LNCaP clone FGC (cell line): ENCODE results near the gene FOXP1.

Experiments
- DNase-seq: peaks from one replicate; pipeline ENCODE4 v3.0.0-alpha.2; 2011; ENCODE audit warnings: low read depth
- H3K4me3 ChIP-seq: 2 replicates; pipeline ENCODE4 v1.5.1; 2011; ENCODE audit warnings: mild to moderate bottlenecking, low read depth, low read length, control low read depth
- TF ChIP-seq, protein P1 (sequence below): IDR thresholded peaks from 2 replicates; pipeline ENCODE4 v1.5.1; 2012; ENCODE audit warnings: mild to moderate bottlenecking; ENCODE audit not compliant: control insufficient read depth, insufficient read depth; ENCODE audit errors: extremely low read depth

FOXP1 gene

DNA sequence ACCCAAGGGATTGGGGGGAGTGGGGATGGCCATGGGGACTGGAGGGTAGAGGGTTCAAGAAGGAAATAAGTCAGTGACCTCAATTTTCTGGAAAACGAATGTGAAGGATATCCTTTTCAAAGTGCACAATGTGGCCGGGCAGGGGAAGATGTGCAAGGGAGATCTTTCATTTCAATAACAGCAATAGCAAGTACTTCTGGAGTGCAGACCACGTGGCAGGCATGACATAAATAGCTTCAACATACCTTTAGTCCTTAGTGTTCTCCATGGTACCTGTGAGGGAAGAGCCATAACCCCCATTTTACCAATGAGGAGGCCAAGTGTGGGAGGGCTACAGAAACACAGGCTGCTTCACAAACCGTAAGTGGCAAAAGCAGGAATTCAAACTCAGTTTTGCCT is 138.7 kb downstream of the FOXP1 start:
- no peak for DNase-seq
- TF ChIP-seq, protein P1, sequence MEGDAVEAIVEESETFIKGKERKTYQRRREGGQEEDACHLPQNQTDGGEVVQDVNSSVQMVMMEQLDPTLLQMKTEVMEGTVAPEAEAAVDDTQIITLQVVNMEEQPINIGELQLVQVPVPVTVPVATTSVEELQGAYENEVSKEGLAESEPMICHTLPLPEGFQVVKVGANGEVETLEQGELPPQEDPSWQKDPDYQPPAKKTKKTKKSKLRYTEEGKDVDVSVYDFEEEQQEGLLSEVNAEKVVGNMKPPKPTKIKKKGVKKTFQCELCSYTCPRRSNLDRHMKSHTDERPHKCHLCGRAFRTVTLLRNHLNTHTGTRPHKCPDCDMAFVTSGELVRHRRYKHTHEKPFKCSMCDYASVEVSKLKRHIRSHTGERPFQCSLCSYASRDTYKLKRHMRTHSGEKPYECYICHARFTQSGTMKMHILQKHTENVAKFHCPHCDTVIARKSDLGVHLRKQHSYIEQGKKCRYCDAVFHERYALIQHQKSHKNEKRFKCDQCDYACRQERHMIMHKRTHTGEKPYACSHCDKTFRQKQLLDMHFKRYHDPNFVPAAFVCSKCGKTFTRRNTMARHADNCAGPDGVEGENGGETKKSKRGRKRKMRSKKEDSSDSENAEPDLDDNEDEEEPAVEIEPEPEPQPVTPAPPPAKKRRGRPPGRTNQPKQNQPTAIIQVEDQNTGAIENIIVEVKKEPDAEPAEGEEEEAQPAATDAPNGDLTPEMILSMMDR: no peak
- no peak overlapping the region for H3K4me3 ChIP-seq

DNA sequence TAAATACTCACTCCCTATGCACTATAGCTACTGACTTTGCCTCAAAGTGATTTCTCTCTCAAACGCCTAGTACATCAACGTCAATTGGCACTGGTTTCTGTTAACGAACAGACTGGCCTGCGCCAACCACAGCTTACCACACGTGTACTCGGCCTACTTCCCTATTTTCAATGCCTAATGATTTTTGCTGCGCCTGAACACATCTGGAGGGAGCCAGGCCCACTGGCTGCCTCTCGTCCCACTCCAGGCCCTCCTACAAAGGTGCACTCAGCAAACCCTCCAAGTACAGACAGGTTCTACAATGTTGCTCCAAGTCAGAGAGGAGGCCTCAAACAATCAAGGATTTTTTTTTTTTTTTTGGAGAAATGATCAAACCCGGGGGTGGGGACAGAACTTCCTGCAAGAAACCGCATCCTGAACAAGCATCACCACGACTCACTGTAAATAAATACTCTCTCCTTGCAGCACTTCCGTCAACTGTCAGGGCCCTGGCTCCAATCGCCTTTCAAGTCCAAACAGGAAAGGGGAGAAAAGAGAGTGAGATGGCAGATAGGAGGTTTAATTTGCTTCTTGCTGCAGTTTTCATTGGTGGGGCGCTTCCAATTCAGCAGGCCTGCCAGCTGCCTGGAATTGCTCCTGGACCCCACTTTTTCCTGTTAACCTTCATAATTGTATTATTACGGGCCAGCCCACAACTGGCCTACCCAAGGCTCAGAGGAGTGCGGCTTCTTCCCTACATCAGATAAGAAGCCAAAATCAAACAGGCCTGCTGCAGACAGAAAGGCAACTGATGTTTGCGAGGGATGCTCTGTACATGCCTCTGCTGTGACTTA is 139.3 kb downstream of the FOXP1 start:
- no peak overlapping the region for H3K4me3 ChIP-seq
- DNase-seq: peak; percentile 14
- TF ChIP-seq, protein P1: no peak

DNA sequence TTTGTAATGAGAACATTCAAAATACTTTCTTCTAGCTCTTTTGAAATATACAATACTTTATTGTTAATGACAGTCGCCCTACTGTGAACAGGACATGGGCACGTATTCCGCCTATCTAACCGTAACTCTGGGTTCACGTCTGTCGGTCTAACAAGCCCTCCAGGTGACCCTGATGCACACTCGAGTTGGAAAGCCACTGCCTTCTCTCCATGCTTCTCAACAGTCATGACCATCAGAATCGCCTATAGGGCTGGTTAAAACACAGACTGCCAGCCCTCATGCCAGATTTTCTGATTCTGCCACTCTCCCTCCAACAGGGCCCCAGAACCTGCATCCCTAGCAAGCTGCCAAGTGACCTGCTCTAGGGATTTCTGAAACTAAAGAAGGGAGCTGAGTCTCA is 140.2 kb downstream of the FOXP1 start:
- TF ChIP-seq, protein P1: no peak
- H3K4me3 ChIP-seq: no peak overlapping the region
- DNase-seq: no peak

DNA sequence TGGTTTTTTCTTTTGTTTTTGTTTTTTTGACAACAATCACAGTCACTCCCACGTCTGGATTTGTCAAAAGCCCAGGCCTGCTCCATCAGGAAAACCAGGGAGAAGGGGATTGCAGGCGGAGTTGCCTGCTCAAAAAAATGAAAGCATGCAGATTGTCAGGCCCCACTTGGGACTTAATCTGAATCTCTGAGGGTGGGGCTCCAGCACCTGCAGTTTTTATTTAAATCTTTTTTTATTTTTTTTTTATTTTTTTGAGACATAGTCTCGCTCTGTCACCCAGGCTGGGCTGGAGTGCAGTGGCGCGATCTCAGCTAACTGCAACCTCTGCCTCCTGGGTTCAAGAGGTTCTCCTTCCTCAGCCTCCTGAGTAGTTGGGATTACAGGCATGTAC is 140.9 kb downstream of the FOXP1 start:
- TF ChIP-seq, protein P1: no peak
- no peak for DNase-seq
- H3K4me3 ChIP-seq: no peak overlapping the region

DNA sequence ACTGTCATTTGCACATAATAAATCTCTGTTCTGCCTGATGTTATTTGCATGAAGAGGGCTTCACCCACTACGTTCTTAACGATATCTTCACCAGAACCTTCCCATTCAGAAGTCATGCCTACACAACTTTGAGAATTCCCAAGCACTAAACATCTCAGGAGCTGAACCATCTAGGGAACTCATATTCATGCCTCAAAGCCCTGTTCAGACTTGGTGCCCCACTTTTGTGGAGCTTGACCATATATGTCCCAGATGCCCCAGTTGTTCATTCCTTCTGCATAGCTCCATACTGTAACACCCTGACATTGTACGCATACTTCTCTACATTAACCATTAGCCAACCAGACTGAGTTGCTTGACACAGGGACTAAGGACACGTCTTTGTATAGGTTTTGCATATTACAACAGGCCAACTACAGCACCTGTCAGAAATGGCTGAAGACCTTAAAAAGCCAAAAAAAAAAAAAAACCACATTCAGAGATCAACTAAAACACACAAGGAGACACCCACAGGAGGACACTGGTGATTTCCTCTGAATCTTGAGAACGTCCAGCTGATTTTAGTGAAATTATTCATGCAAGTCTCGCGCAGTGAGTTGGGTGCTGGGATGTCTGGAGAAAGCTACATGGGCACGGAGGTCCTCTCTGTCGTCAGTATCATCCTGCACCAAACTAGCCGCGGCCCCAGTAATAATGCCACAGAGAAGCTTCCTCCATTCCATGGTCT is 141.4 kb downstream of the FOXP1 start:
- H3K4me3 ChIP-seq: no peak overlapping the region
- TF ChIP-seq, protein P1: no peak
- no peak for DNase-seq

DNA sequence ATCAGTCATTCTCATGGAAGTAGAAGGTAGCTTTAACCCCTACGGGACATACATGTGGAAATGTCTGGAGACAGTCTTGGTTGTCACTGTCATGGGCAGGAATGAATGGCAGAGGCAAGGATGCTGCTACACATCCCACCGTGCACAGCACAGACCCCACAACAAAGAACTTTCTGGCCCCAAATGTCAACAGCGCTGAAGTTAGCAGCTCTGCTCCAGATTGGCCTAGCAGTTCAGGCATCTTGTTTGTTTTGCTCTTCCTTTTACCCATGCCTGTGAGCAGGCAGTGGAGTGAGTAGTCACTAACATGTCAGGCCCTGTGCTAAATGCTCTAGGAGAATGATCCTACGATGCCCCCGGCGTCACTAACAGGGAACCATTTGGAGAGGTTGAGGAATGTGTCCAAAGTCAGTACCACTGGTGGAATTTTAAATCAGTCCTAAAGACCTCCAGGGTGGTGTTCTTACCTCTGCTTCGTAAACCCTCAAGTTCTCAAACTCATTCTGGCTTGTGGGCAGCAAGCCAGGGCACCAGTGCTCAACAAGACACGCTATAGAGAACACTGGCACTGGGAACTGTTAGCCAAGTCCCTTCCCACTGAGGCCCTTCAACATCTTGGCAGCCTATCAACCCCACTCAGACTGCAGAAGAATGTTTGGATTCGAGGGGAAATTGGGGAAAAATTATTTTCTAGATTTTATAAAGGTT is 142.2 kb downstream of the FOXP1 start:
- TF ChIP-seq, protein P1: no peak
- no peak overlapping the region for H3K4me3 ChIP-seq
- no peak for DNase-seq
